Measurements from ENCODE around the gene RNF207.

GRCh38 chr1:6243053-6243834 lies 37.3 kb downstream of the RNF207 start:
- TF ChIP-seq CTCF (IDR thresholded peaks at IDR 0.05) (no peak), POLR2A (IDR thresholded peaks at IDR 0.05) (no peak)
